Measurements from ENCODE around the gene ATL1.
"Not testable (repeated sequence)": the region's sequence is repeated elsewhere in the genome, so short reads cannot be mapped to it uniquely, and the experiment has no call there.

Gene ATL1

DNA sequence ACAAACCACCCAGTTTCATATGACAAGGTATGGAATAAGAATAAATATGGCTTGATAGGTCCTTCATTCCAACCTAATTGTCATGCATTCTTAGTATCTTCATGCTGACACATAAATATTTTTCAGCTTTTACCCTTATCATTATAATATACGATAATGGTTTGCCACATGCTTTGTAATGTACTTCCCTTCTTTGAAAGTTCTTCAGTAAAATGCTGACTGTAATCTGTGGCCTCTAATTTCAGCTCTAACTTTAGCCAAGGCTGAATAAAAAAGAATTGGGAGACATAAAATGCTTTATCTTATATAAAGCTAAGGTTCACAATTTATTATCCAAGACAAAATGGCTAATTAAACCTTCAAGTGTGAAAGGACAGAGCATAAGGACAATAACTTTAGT is 24.9 kb upstream of the ATL1 start:
- no peak for DNase-seq (ENCODE audit: low spot score)

DNA sequence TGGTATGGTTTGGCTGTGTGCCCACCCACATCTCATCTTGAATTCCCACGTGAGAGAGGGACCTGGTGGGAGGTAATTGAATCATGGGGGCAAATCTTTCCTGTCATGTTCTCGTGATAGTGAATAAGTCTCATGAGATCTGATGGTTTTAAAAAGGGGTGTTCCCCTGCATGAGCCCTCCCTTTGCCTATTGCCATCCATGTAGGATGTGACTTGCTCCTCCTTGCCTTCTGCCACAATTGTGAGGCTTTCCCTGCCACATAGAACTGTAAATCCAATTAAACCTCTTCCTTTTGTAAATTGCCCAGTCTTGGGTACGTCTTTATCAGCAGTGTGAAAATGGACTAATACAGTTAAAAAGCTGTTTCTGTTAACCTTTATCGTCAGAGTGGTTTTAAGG is 21.9 kb upstream of the ATL1 start:
- DNase-seq (ENCODE audit: low spot score), result not testable (repeated sequence)

DNA sequence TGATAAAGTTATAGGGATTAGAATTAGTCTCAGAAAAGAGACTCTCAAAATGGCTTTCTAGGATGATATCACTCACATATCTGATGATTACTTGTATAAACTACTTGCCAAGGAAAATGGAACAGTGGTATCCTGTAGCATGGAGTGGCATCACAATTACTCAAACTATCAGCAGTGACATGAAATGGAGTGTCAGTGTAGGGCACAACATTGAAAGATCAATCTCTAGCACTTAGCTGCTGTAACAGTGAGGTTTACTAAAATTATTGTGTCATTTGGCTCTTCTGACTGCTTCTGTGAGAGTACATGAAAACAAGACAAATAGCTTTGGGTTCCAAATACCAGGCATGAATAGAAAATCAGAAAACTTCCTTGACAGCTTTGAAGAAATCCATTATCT is 20.9 kb upstream of the ATL1 start:
- no peak for DNase-seq (ENCODE audit: low spot score)

DNA sequence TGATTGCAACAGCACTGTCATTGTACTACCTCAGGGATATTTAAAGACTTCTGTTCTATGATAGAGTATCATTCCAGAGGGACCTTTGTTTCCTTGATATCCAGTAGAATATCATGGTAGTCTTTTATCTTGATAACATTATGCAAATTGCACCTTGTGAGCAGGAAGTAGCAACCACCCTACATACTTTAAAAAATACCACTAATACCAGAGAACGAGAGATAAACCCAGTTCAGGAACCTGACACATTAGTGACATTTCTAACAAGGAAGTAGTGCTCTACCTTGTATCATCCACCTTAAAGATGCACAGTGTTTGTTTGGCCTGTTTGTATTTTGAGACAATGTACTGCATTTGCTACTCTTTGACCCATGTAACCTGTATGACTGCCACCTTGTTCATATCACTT is 18.8 kb upstream of the ATL1 start:
- no peak for DNase-seq (ENCODE audit: low spot score)

DNA sequence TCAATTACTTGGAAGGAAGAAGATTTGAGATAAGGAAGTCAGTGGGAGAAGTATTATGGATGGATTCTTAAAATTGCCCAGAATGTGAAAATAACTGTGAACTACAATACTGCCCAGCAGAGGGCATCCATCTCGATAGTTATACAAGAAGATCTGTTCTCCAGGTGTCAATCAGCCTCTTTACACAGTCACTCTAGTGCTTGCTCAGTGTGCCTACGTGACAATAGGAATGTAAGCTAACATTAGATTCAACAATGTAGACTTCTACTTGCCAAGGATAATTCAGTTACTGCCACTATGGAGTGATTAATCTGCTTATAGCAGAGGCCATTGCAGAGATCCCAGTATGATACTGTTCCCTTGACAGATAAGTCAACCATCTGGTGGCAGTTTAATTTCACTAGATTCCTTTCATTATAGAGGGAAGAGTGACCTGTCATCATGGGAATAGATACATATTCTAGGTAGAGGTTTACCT is 17.0 kb upstream of the ATL1 start:
- DNase-seq (ENCODE audit: low spot score), result no peak

DNA sequence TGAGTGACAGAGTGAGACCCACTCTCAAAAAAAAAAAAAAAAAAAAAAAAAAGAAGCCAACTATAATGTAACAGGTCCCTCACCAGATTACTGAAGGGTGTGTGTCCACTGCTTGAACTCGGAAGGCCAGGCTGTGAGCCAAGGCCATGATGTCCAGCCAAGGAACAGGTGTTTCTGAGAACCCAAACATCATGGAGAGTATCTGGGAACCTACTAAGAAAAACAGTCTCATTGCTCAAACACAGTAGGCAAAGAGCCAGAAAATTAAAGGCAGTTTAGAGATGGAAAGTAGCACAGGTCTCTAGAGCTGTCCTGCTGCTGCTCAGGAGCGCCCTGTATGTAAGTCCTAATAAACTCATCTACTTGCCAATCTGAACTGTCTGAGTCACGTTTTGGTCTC is 15.0 kb upstream of the ATL1 start:
- DNase-seq (ENCODE audit: low spot score), result no peak

DNA sequence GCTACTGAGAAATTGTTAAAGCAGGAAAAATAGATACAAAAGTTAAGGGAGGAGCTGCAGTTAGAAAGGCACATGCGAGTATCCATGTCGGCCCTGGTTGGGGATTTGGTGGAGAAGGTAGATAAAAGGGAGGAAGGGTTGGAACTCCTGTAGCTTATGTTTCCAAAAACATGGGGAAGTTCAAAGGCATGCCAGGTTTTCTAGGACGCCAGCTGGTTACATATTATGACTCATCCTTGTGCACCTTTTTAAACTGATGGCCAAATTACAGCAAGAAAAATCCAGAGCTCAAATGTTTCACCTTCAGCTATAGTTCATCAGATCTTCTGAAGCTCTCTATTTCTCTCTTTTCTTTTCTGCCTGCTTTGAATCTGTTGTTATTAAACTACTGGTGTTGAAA is 14.3 kb upstream of the ATL1 start:
- DNase-seq (ENCODE audit: low spot score), result no peak

DNA sequence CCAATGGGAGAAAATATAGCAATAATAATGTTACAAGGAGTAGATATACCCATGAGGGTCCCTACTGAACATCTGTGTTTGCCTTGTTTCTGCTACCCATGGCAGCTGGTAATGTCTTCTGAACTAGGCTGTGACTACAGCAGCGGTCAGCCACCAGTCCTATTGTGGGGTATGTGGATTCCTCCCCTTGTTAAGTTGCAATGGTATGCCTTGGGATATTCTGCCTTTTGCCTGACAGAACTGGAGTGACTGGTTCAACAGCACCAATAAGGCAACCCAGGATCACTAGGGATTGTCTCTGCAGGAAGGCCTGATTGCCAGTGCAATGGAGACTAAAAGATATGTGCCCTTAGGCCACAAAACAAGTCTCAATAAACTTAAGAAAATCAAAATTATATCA is 9.7 kb upstream of the ATL1 start:
- DNase-seq (ENCODE audit: low spot score), result no peak

DNA sequence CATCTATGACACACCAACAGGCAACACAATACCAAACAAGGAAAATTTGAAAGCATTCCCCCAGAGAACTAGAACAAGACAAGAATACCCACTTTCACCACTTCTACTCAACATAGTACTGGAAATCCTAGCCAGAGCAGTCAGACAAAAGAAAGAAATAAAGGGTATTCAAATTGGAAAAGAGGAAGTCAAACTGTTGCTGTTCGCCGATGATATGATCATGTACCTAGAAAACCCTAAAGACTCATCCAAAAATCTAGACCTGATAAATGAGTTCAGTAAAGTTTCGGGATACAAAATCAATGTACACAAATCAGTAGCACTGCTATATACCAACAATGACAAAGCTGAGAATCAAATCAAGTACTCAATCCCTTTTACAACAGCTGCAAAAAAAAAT is 8.1 kb upstream of the ATL1 start:
- no peak for DNase-seq (ENCODE audit: low spot score)

DNA sequence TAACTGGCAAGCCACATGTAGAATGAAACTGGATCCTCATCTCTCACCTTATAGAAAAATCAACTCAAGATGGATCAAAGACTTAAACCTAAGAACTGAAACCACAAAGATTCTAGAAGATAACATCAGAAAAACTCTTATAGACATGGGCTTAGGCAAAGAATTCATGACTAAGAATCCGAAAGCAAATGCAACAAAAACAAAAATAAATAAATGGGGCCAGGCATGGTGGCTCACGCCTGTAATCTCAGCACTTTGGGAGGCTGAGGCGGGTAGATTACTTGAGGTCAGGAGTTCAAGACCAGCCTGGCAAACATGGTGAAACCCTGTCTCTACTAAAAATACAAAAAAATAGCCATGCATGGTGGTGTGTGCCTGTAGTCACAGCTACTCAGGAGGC is 7.1 kb upstream of the ATL1 start:
- DNase-seq (ENCODE audit: low spot score), result not testable (repeated sequence)

DNA sequence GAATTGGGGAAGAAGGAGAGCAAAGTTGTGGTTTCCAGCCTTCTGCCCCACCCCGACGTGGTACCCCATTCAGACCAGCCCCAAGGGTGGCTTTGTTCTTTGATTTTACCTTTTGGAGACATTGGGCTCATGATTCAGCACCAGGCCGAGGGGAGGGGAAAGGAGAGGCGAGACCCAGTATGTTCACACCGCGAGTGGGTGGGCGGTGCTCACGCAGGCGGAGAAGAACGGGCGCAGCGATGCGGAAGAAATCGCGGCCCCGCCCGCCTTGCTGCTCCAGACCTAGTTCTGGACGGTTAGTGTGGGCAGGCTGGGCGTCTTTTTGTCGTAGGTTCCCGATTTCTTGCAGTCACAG is 963 bp downstream of the ATL1 start:
- DNase-seq (ENCODE audit: low spot score), result peak; percentile 80

DNA sequence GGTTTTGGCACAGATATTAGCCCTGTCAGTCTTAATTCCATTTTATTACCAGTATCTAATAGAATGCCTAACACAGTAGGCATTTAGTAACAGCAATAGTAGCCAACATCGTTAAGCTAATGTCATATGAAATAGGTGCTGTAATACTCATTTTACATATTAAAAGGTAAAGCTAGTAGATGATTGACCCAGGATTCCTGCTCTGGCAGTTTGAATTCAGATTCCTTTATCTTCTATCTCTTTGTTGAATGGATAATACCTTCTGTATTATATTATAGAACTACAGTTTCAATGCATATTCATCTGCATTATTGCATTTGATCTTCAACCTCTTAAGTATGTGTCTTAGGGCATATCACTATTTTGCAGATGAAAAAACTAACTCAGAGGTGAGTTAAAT is 2.9 kb downstream of the ATL1 start:
- no peak for DNase-seq (ENCODE audit: low spot score)

DNA sequence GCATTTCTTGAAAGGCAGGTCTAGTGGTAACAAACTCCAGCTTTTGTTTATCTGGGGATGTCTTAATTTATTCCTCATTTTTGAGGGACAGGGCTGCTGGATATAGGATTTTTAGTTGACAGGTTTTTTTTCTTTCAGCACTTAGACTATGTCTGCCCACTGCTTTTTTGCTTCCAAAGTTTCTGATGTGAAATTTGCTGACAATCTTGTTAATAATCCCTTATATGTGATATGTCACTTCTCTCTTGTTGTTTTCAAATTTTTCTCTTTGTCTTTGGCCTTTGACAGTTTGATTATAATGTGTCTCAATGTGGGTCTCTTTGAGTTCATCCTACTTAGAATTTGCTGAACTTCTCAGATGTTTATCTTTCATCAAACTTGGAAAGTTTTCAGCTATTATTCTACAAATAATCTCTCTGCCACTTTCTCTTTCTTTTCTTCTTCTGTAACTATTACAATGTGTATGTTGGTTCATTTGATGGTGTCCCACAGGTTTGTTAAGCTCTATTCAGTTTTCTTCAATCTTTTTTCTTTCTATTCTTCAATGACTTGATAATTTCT is 9.8 kb downstream of the ATL1 start:
- no peak for DNase-seq (ENCODE audit: low spot score)

DNA sequence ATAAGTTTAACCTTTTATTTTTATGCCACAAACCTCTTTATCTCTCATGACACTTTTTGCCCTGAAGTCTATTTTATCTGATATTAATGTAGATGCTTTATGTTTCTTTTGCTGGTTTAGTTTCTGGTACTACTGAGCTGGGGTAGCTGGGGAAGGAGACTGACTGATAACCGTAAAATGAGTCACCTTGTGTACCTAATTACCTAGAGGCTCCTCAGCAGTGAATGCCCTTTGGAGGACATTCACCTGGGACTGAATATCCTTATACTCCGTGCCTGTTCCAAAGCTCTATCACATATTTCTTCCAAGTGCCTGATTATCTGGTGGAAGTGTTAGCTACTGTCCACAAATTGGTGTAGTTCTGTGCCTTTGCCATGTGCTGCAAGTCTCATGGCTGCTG is 13.9 kb downstream of the ATL1 start:
- DNase-seq (ENCODE audit: low spot score), result no peak

DNA sequence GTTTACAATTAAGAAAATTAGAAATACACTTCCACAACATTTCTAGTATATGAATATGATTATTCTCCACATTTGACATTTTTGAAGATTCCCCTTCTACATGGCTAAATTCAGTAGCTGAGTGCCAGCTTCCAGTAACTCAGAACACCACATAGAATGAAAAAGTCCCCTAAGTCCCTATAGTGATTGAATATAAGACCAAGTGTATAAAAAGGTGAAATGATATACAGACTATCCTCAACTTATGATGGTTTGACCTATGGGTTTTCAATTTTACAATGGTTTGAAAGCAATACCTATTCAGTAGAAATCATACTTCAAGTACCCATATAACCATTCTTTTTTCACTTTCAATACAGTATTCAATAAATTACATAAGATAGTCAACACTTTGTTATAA is 15.8 kb downstream of the ATL1 start:
- no peak for DNase-seq (ENCODE audit: low spot score)

DNA sequence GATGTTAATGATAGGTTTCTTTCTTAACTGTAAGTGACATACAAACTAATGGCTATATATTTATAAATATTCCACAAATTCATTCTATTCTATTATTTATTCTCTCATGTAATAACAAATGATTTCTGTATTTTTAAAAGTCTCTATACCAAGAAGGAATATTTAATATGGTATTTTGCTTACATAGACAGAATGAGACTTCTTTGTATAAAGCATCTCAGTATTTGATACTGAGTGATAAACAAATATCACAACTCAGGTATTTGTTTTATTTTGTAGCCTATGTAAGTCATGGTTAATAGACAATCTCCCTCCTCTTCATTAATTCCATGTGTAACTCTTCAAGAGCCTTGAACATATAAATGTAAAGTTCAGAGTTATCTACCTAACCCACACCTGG is 18.0 kb downstream of the ATL1 start:
- DNase-seq (ENCODE audit: low spot score), result no peak

DNA sequence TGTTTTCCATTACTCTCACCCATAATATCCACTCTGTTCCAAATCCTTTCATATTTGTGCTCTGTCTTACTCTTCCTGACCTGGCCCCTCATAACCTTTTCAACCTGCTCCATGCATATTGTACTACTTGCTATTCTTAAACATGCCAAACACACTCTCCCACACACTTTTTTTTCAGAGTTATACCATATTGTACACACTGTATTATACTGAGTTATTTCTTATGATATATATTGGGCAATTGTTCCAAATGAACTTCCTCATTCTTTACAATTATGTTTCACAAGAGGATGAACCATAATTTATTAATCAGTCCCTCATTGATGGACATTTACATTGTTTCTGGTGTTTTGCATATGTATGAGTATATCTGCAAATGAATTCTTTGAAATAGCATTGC is 18.5 kb downstream of the ATL1 start:
- no peak for DNase-seq (ENCODE audit: low spot score)

DNA sequence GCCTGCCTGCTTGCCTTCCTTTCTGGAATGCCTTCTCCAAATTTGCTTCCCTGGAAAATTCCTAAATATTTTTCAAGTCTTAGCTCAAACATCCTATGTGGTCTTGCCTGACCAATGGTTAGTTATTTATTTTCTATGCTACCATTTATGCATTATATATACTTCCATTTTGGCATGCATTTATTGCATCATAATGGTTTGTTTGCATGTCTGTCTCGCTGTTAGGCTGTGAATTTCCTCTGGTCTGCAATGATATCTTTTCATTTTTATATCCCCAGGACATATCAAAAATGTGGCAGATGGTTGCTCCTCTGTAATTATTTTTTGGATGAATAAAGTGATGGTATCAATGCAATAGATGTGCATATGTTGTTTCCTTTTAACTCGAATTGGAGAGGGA is 30.5 kb downstream of the ATL1 start:
- no peak for DNase-seq (ENCODE audit: low spot score)

DNA sequence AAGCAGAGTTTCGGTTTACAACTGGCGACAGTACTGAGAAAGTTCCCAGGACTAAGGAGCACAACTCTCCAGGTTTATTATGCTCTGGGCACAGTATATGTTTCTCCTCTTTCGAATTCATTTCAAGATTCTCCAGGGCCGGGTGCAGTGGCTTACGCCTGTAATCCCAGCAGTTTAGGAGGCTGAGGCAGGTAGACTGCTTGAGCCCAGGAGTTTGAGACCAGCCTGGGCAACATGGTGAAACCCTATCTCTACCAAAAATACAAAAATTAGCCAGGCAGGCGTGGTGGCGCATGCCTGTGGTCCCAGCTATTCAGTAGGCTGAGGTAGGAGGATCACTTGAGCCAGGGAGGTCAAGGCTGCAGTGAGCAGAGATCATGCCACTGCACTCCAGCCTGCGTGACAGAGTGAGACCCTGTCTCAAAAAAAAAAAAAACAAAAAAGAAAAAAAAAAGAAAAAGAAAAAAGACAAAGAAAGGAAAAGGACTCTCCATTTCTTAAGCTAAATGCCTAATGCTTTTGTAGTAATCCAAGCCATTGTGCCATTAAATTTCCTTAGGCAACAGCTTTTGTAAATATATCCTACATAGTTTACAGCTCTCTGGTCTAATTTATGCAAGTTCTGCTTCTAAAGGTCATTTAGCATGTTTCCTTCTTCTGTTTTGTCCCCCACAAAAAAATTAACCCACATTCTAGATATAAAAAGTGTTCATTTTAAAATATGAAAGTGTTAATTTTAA is 34.8 kb downstream of the ATL1 start:
- no peak for DNase-seq (ENCODE audit: low spot score)

DNA sequence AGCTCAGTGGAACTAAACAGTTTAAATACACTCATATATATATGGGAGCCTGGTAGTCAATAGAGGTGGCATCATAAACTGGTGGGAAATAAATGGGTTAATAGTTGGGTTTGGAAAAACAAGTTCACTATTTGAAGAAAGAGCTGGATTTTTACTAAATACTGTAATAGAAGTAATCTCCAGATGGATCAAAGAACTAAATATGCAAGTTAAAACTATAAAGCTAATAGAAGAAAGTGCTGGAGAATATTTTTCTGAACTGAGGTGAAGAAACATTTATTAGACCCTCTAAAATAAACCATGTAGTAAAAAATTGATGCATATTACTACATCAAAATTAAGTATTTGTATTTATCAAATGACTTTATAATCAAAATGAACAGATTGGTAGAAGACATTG is 38.8 kb downstream of the ATL1 start:
- DNase-seq (ENCODE audit: low spot score), result no peak

DNA sequence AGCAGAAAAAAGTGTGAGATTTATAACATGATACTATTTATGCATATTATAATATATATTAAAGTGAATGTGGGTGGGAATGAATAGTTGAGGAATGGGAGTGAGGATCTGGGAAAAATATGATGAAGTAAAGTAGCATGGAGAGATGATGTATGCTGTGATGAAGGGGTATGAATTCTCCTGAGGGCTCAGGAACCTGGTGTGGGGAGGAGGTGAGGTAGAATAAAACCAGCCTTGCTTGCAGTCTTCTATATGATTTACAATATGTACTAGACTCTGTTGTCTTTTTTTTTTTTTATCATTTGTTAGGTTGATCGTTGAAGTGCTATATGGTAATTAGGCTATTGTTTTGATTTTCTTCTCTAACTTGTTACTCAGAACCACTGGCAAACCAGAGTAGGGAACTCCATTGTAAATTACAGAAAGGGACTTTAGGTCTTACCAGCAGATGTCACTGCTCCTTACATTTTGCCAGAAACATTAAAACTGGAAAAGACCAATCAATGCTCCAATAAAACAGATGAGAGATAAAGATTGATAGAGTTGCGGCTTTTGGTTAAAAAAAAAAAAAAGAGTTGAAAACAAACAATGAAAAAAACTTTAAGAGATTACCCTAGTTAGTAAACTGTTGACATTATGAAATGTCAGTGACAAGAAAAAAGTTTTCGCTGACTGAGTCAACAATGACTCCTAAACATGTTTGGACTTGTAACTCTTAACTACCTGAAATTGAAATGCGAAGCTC is 39.9 kb downstream of the ATL1 start:
- no peak for DNase-seq (ENCODE audit: low spot score)

DNA sequence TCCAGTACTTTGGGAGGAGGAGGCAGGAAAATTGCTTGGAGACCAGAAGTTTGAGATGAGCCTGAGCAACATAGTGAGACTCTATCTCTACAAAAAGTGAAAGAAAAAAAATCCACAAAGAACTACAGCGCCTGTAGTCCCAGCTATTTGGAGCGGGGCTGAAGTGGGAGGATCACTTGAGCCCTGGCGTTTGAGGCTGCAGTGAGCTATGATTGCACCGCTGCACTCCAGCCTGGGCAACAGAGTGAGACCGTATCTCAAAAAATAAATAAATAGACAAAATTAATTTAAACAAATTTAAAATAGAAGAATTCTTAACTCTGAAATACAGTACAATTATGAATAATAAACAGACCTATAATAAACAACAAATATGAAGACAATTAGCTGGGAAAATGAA is 40.9 kb downstream of the ATL1 start:
- no peak for DNase-seq (ENCODE audit: low spot score)

DNA sequence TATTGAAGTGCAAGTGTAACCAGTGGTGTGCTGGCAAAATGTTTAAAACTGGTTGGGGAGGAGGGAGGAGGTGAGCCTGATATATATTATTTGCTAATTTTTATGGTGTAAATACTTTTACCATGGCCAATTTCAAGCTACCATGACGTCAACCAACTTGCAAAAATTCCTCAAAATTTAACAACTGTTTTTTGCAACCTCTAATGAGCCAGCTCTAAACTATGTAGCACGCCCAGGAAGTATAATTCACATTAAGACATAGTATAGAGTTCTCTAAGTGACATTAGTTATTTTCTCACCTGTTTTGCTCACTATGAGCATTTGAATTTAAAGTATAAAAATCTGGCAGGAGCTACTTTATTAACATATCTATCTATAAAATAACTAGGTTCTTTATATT is 41.4 kb downstream of the ATL1 start:
- DNase-seq (ENCODE audit: low spot score), result no peak

DNA sequence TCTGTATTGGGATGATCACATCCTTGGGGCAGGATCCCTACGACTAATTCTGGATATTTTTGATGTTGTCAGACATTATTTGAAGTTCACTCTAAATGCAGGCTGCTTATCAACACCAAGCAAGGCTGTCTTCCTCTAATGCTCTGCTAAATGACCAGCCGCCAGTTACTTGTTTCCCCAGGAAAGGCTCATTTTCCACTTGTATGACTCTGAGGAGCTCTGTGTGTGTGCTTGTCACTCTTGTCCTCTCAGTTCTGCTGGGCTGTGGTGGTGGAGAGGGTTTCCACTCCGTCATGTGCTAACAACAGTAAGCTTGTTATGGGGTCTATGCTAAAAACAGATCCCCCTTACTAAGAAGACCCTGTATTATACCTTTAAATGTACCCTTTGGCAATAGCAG is 42.1 kb downstream of the ATL1 start:
- DNase-seq (ENCODE audit: low spot score), result no peak
